Activated CD4-positive, CD25-positive, alpha-beta regulatory T cell treated with anti-CD3 and anti-CD28 coated beads, Interleukin-2, amount 50 U/mL, for 72 hours (primary cell): ENCODE results near the gene SMIM45.

ENCODE experiments used
- DNase-seq: peaks from one replicate; pipeline ENCODE4 v3.0.0; 2021

The SMIM45 gene

DNA sequence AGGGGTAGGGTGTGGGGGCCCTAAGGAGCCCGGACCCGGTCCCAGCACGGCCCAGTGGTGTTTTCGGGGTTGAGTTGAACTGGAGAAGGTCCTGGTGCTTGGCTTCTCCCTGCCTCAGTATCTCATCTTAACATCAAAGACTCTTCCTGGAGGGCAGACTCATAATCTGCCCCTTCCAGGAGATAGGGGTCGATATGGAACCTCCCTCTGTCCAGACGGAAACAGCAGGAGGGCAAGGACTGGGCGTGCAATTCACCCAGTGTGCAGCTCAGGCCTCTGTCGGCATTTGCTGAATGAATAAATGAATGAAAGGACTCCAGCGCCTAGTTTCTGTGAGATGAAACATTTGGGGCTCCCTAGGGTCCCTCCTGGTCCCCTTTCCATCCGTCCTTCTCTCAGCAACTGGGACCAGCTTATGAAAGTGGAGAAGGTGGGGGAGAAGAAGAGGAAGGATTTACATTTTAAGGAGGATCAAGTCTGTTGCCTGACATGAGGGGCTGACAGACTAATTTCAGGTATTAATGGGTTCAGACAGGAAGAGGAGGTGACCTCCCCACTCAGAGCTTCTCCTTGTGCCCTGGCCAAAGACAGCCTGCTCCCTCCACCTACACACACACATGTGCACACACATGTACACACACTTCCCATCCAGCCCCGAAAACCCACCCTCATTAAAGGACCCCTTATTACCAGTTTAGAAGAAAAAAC lies 36.0 kb upstream of the SMIM45 start:
- no peak for DNase-seq

DNA sequence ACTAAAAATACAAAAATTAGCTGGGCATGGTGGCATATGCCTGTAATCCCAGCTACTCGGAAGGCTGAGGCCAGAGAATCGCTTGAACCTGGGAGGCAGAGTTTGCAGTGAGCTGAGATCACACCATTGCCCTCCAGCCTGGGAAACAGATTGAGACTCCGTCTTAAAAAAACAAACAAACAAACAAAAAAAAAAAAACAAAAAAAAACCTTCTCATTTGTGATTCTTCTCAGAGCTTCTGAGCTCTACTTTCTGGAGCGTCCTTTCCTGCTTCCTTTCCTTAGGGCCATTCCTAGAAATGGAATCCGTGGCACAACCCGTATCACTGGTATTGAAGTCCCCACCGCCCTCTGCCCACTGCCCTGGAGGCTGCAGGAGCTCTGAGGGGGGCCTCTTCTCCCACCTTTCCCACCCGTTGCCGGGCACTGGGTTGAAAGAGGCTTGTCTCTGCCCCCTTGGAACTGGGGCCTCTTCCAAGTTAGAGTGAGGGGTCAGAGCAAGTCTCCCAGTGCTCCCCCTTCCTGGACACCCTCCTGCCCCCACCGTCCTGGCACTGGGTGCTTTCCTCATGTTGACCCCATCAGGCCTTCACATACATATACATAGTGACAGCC lies 35.1 kb upstream of the SMIM45 start:
- DNase-seq, result no peak

DNA sequence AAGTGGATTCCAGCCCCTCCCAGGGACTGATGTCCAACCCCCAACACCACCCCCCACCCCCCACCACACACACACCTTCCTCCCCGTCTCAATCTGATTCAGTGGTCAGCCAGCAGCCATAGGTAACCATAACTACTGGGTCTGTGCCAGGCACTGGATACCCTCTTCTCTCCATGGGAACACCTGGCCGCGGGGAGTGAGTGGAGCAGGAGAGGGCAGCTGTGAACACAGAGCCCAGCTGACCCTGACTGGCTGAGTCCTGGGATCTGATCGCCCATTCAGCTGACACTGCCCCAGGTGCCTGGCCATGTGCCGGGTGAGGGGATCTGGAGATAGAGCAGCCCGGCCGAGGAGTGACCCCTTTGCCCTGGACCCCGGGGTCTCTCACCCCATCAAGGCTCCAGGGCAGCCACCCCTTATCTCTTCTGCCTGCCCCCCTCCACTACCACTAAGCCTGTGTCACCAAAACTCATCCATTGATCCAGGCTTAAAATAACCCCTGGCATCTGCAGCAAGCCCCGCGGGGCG lies 34.5 kb upstream of the SMIM45 start:
- DNase-seq, result no peak

DNA sequence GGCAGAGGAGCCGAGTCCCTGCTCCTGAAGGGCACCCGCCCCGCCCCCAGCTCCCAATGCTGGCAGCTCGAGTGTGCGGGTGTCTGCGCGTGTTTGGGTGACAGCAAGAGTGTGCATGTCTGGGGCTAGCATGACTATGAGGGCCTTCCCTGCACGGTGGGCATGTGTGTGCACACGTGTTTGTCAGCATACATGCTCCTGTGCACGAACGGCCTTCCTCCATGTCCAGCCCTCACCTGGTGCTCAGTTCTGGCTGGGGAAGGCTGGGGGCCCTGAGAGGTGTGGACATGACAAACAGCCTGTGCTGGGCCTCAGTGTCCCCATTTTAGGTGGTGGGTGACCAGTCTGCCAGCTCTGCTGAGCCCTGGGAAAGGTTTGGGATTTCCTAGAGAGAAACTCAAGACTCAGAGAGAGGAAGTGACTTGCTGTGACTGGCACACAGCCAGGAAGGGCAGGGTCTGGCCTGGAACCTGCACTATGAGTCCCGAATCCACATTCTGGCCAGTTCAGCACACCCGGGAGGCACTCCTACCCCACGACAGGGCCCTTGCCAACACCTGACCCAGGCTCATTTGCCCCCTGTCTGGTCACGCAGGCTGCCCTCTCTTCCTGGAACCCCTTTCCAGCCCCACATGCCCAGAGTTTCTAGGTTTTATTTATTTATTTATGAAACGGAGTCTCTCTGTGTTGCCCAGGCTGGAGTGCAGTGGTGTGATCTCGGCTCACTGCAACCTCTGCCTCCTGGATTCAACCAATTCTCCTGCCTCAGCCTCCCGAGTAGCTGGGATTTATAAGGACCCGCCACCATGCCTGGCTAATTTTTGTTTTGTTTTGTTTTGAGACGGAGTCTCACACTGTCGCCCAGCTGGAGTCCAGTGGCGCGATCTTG lies 33.8 kb upstream of the SMIM45 start:
- no peak for DNase-seq

DNA sequence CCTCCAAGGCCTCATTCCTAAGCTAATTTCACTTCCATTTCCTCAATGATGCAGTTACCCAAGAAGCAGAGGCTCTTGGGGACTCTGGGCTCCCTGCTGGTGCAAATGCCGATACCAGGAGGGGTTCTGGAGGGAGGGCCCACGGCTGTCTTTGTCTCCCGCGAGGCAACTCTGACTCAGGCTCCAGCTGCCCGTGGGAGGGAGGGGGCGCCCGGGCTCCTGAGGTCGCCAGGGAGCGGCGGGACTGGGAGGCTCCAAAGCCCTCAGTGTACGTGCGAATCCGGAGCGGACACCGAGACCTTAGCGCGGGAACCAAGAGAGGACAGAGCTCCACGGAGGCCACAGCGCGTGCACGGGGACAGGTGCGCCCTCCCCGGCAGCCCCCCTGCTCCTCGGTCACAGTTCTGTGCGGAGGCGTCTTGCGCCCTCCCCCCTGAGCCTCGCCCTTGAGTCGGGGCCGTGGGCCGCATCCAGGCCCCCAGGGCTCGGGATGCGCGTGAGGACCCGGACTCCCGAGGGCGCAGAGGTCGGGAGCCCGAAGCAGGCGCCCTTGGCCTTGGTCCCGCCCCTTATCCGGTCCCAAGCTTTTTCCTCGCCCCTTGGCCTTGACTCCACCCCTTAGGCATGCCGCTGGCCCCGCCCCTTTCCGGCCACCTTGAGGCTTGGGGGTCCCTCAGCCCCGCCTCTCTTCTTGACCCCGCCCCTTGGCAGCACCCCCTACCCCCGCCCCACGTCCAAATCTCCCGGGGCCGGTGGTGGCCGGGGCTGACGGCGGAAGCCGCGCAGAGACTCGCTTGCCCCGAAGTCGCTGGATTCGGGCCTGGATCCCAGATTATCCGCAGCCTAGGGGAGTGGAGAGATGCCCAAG lies 32.4 kb upstream of the SMIM45 start:
- no peak for DNase-seq

DNA sequence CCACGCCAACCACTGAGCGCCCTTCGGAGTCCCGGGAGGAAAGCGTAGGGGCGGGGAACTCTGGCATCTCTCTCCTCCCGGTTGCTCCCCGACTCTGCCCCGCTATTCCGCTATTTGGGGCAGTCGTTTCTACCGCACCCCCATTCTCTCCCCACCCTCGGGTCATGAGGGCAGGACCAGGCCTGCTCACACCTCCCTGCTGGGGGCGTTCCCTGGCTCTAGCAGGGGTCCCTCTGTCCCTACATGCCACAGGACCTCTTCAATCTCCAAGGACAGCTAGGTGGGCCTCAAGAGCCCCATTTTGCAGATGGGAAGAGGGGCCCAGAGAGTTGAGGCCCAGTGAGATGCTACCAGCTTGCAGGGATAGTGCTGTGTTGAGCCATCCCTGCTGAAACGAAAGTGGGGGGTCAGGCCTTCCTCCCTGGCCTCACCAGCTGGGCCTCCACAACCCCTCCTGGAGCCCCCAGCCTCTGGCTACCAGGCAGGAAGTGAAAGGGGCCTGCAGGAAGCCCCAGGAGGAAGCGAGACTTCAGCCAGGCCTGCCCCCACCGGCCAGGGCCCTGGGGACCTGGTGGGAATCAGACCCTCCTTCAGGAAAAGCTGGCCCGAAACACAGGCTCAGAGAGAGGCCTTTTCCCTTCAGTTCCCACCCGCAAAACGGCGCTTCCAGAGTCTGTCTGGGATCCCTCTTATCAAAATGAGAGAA lies 31.5 kb upstream of the SMIM45 start:
- no peak for DNase-seq

DNA sequence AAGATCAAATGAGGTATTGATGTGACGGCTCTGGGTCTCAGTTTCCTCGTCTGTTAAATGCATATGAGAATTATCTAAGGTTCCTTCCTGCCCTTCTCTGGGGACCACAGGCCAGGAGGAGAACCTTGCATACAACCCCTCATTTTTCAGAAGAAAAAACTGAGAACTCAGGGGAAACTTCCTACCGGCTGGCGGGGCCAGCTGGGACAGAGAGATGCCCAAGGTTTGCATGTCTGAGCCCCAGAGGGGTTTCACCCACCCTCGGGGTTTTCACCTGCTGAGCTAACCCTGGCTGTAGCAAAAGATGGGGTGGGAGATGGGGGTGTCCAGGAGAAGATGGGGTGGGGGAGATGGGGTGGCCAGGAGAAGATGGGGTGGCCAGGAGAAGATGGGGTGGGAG lies 29.6 kb upstream of the SMIM45 start:
- DNase-seq, result no peak

DNA sequence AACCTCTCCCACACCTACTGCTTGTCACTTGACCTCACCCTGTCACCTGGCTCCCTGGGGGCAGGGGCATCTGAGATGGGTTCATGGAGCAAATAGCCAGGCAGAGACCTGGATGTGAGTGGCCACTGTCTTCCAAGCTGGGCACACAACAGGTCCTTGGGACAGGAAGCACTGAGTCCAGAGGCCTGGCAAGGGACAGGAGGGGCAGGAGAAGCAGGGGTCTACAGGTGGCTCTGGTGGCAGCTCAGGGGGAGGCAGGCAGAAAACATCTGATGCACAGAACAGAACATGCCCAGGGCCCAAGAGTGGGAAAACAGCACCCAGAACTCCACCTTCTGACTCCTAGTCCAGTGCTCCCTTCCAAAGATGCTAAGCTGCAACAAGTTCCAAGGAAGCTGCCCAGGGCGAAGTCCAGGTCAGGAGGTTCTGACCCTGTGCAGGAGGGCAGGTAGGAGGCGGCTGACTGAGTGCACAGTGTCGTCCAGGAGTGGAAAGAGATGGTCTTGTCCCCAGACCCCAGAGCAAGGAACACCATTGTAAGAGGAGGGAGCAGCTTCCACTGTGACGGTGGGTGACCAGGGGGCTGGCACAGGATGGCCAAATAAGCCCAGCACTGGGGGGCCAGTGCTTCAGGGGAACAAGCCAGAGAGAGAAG lies 28.9 kb upstream of the SMIM45 start:
- DNase-seq, result no peak

DNA sequence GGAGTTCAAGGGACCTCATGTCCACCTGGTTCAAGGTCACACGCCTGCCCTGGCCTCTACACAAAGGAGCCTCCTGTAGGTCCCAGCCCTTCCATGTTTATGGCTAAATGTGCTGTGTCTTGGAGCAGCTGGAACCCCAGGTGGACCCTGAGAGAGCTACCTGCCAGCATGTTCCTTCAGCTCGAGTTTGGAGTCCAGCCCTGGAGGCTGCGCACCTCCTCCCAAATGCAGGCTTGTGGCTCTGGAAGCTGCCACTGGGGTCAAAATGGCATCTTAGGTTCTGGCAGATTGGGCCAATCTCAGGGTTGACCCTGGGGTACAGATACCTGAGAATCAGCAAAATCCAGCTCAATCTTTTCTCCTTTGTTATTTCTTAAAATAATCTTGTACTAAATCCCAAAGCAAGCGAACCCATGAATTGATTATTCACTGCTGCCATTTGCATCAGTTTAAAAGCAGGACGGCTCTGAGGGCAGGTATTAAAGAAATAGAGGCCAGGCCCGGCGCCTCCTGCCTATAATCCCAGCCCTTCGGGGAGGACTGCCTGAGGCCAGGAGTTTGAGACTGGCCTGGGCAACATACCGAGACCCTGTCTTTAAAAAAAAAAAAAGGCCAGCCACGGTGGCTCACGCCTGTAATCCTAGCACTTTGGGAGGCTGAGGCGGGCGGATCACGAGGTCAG lies 28.2 kb upstream of the SMIM45 start:
- DNase-seq, result no peak

DNA sequence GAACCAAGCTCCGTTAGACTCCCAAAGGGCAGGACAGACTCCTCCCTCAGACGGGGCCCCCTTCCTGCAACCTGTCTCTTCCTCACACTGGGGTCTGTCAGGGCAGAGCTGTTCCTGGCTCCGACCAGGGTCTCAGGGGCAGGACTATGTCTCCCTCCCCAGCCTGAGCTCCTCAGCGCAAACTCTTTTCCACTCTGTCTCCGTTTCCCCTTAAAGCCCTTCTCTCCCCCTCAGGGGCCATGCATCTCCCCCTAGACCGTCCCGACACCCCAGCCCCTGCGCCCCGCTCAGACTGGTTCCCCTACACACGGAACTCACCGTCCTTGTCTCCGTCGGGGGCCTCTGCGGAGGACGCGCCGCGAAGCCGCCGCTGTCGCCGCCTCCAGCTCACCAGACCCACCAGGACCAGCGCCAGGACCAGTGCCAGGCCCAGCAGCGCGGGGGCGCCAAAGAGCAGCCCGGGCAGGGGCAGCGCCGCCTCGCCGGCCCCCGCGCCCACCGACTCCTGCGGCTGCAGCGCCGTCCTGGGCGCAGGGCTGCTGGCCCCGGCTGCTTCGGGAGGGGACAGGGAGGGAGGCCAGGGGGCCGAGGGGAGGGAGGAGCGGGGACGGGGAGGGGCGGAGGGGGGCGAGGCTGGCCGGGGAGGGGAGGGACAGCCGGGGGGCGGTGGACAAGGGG lies 26.0 kb upstream of the SMIM45 start:
- DNase-seq, result peak; percentile 74

DNA sequence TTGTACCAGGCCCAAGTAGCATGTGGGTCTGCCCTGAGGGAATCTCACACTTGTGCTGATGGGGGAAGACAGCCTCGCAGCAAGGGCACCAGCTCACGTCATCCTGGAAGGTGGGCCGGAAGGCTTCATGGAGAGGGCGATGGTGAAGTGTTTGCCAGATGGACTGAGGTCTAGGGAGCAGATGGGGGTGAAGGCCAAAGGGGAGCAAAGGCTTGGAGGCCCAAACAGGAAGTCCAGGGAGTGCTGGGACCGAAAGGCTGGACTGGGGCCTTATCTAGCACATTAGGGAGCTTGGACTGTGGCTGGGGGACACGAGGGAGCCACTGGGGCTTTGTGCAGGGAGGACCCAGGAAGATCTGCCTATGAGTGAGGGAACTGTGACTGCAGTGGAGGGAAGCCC lies 24.1 kb upstream of the SMIM45 start:
- no peak for DNase-seq

DNA sequence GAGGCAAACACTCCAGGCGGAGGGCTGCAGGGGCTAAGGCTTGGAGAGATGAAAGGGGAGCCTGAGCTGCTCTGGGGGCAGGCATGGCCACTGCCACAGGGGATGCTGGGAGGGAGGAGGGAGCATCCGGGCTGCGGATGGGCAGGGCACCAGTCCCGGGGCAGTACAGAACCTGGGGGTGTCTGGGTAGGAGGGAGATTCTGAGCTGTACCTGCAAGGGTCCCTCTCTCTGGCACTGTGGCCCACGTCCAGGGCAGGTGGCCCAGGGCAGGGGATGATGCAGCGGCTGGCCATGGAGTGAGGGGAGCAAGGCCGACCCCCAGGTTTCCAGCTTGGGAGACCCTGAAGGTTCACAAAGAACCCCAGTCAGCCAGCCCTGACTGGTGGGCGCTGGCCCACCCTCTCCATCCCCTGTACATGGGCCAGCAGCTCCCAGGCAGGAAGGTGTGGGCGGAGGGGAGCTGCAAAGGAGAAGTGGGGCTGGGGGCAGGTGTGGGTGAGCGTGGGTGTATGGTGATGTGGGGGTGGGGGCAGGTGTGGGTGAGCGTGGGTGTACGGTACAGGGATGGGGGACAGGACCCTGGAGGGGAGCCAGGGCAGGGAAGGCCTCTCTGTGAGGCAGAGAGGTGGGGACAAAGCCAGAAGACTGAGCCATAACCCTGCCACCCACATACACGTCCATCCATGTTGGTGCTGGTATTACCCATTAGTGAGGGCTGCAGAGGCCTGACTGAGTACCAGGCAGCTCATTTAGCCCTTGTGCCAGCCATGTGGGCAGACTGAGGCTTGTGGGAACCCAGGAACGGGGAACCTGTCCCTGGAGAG lies 23.1 kb upstream of the SMIM45 start:
- no peak for DNase-seq

DNA sequence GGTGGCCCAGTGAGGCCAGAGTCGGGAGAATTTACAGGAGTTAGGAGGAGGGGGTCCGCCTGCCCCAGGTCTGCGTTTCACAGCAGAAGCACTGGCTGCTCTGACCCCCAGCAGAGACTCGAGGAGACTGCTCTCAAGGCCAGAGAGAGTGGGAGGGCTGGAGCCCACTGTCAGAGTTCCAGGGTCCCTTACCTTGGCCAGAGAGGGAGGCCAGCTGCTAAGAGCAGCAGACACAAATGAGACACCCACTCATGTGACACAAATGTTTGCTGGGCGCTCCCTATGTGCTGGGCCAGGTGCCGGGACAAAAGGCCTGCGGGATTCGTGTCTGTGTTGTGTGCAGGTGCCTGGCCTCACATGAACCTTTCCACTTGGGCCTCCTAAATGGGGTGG lies 22.5 kb upstream of the SMIM45 start:
- DNase-seq, result no peak

DNA sequence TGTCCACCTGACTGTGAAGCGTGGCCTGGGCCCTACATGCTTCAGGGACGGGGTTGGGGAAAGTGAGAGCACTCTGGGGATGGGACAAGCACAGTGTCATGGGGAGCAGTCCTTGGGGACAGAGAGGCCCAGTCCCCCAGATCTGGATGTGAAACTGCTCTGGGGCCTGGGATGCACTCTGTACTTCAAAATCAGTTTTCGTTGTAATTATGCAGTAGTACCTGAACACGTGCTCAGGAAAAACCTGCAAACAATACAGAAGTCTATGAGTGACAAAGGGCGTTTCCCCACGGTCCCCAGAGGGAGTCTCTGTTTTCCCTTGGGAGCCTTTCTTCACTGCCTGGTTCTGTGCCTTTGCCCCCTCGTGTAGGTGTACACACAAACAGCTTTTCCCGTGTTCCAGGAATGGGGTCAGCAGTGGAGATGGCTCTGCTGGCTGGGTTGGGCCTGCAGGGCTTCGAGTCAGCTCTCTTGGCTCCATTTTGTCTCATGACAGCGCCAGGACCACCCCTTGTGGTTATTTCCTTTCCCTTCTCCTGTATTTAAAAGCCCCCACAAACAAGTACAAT lies 20.2 kb upstream of the SMIM45 start:
- no peak for DNase-seq

DNA sequence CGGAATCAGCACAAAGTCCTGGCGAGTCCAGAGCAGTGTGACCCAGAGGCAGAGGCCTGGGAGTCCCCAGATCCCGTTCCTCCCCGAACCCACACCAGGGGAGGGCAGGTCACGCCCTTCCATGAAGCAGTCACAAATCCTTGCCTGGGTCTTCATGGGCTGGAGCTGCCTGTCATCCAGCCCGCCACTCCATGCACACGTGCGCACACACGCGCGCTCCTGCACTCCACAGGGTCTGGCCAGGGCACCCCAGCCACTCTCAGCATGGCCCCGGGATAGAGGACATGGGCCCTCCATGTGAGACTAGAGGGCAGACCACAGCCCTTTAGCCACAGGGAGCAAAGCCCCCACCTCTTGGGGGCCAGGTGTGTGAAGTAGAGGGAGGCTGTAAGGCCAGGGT lies 19.6 kb upstream of the SMIM45 start:
- DNase-seq, result no peak

DNA sequence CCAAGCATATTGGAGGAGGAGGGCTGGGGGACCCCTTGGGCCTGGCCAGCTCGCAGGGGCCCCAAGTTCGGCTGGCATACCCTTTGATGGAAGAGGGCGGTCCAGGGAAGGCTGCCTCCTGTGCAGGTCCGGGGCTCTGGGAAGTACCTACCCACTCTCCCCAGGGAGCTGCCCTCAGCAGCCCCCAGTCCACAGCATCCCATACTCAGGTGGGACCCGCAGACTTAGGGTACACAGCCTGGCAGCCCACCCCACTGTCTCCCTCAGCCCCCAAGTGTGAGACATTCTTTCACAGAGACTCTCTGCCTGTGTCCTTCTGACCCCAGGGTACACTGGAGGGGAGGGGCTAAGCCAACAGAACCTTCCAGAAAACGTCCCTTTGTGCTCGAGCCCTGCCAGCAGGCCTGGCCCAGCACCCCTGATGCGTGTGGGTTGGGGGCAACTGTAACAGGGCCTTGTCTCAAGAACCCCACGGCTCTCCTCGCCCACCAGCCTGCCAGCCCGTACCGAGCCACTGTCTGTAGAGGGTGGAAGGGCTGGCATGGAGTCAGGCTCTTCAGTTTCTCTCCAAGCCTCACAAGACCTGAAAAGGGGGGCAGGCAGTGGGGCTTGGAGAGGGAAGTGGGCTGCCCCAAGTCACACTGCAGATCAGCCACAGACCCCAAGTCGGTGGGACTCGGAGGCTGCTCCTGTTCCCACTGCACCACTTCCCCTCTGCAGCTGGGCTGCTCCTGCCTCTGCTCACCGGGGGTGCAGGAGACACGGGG lies 18.4 kb upstream of the SMIM45 start:
- DNase-seq, result no peak

DNA sequence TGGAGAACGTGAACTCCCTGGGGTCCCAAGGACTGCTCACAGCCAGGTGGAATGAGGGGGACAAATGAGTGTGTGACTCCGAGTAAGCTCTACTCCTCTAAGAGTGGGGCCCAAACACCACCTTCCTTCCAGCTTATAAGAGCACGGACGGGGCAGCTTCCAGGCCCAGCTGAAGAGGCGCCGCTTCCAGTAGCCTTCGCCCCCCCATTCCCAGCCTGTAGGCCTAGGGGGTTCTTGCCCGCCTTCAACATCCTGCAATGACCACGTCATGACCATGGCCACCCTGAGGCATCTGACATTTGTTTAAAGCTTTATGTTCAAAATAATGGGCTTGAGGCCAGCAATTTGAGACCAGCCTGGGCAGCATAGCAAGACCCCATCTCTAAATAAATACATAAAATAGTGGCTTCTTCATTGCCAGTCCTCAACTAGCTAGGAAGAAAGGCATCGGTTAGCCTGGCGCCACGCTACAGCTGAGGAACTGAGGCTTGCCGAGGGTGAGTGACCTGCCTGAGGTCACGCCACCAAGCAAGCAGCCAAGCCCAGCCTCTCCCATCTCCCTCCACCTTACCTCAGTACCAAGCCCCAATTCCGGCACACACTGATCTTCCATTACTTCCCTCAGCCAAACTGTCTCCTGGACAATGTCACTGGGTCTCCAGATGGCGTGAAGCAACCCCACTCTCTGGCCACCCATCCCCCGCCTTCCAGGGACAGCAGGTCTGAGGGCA lies 17.5 kb upstream of the SMIM45 start:
- no peak for DNase-seq

DNA sequence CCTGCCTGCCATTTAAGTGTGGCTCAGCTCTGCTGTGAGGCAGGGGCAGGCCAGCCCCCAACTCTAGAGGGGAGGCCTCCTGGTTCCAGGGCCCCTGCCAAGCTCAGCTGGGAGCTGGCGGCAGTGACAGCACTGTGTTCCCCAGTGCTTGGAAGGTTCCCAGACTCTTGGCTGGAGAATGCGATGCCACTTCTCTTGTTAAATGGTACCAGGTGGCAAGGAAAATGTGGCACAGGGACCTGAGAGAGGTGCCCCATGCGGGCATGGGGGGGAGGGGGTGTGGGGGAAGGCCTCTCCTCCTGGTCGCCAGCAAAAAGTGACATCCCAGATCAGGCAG lies 17.0 kb upstream of the SMIM45 start:
- no peak for DNase-seq
